Gastroesophageal sphincter (tissue), 4 donors: ENCODE results near the gene F2RL1. TPM values are rescaled to one million over a fixed set of nuclear protein-coding genes. Genes with fewer than 3 reads are reported as not detected.
"Not testable (repeated sequence)": the region's sequence is repeated elsewhere in the genome, so short reads cannot be mapped to it uniquely, and the experiment has no call there.

Experiments used
- ATAC-seq: fragments of 150-250 bp; one replicate; pipeline ENCODE4 v1.9.1; 2016; ENCODE audit warnings: mild to moderate bottlenecking, moderate library complexity
- H3K27ac ChIP-seq, 4 donors: fragments of 200-600 bp; sonication (generic) in 3 of 4; 1 replicate in 3 of 4; 2 replicates in 1 of 4; pipeline ENCODE4 v1.5.1; 2016 to 2019
- H3K27me3 ChIP-seq: fragments of 200-600 bp; sonication (generic); one replicate; pipeline ENCODE4 v1.5.1; 2019
- H3K36me3 ChIP-seq, 2 donors: fragments of 200-600 bp; sonication (generic); one replicate each; pipeline ENCODE4 v1.5.1; 2019; ENCODE audit warnings: control low read depth in 1 of 2
- H3K4me1 ChIP-seq, 3 donors: fragments of 200-600 bp; sonication (generic); 1 replicate in 2 of 3; 2 replicates in 1 of 3; pipeline ENCODE4 v1.5.1; 2016 to 2019; ENCODE audit warnings: control low read depth in 2 of 3
- H3K4me3 ChIP-seq, 2 donors: fragments of 200-600 bp; sonication (generic); one replicate each; pipeline ENCODE4 v1.5.1; 2019; ENCODE audit warnings: mild to moderate bottlenecking in 1 of 2, moderate library complexity in 1 of 2
- H3K9me3 ChIP-seq, 3 donors: fragments of 200-600 bp; sonication (generic); one replicate each; pipeline ENCODE4 v1.5.1; 2017 to 2019; ENCODE audit warnings: control low read depth in 2 of 3
- EP300 ChIP-seq: sonication (generic); formaldehyde crosslinking; IDR thresholded peaks from one replicate; pipeline ENCODE4 v1.6.1; 2017; ENCODE audit warnings: antibody characterized with exemption, mild to moderate bottlenecking
- POLR2A ChIP-seq, 2 donors: fragments of 450-650 bp; IDR thresholded peaks; one replicate each; pipeline ENCODE4 v1.6.1; 2017; ENCODE audit warnings: antibody characterized with exemption in 2 of 2, mild to moderate bottlenecking in 2 of 2, moderate library complexity in 1 of 2
- POLR2AphosphoS5 ChIP-seq: sonication (generic); formaldehyde crosslinking; IDR thresholded peaks from one replicate; pipeline ENCODE4 v1.6.1; 2017; ENCODE audit warnings: antibody characterized with exemption
- WGBS, 2 donors: methylation state at CpG; one replicate each; pipeline ENCODE4 v1.1.5; 2018; ENCODE audit warnings: low coverage in 1 of 2; 5-methylcytosine and 5-hydroxymethylcytosine counted together
- total RNA-seq, 4 donors: library from RNA; depleted of rRNA; stranded (reverse); fragments of >200 nt; gene quantifications; one replicate each; pipeline ENCODE4 v1.1.0, GENCODE V29; 2016
- TF ChIP-seq, protein P1 (sequence below), 4 experiments: fragments of 200-600 bp in 2 of 4; fragments of 450-650 bp in 2 of 4; sonication (generic) in 1 of 4; IDR thresholded peaks; one replicate each; pipeline ENCODE4 v1.5.1; 2017 to 2019; ENCODE audit warnings: antibody characterized with exemption in 4 of 4, mild to moderate bottlenecking in 2 of 4, moderate library complexity in 2 of 4

The F2RL1 gene
- total RNA-seq, 4 donors from 2014 or later: 0.50 to 3.4 (median 0.81) TPM; not detected in 1

- WGBS, 2 donors: 73 to 76% methylated on average over 2 to 3 of the region's 4 CpGs
- H3K27ac ChIP-seq: no peak overlapping the region
- H3K9me3 ChIP-seq: peaks cover 0 to 15% (median 0%) of the 10 kb centered on the region in 3 donors
- H3K36me3 ChIP-seq: no peaks in the 10 kb centered on the region
- no peak overlapping the region for H3K4me3 ChIP-seq
- no peak for ATAC-seq
- peaks cover 53% of the 10 kb centered on the region for H3K27me3 ChIP-seq
- TF ChIP-seq, protein P1, sequence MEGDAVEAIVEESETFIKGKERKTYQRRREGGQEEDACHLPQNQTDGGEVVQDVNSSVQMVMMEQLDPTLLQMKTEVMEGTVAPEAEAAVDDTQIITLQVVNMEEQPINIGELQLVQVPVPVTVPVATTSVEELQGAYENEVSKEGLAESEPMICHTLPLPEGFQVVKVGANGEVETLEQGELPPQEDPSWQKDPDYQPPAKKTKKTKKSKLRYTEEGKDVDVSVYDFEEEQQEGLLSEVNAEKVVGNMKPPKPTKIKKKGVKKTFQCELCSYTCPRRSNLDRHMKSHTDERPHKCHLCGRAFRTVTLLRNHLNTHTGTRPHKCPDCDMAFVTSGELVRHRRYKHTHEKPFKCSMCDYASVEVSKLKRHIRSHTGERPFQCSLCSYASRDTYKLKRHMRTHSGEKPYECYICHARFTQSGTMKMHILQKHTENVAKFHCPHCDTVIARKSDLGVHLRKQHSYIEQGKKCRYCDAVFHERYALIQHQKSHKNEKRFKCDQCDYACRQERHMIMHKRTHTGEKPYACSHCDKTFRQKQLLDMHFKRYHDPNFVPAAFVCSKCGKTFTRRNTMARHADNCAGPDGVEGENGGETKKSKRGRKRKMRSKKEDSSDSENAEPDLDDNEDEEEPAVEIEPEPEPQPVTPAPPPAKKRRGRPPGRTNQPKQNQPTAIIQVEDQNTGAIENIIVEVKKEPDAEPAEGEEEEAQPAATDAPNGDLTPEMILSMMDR (IDR thresholded peaks at IDR 0.05): no peak
- TF ChIP-seq POLR2AphosphoS5 (no peak), POLR2A (IDR thresholded peaks at IDR 0.05) (no peak), EP300 (no peak)
- H3K4me1 ChIP-seq: peaks cover 0 to 16% (median 5%) of the 10 kb centered on the region in 3 donors
Measured at GRCh38 chr5:76821136-76821535, 2.3 kb downstream of the F2RL1 start.

GRCh38 chr5:76822105-76822731 is 3.4 kb downstream of the F2RL1 start:
- not testable (repeated sequence) for H3K27ac ChIP-seq, H3K4me3 ChIP-seq, H3K36me3 ChIP-seq, ATAC-seq
- Histone ChIP-seq H3K4me1 (peaks cover 0 to 16% (median 5%) of the 10 kb centered on the region in 3 donors), H3K27me3 (peaks cover 53% of the 10 kb centered on the region), H3K9me3 (peaks cover 0 to 15% (median 0%) of the 10 kb centered on the region in 3 donors)
- 73% methylated on average over 4 to 7 of the region's 7 CpGs for WGBS, 2 donors

- not testable (repeated sequence) for H3K36me3 ChIP-seq, H3K27ac ChIP-seq, H3K4me3 ChIP-seq, ATAC-seq, H3K4me1 ChIP-seq
- Histone ChIP-seq H3K9me3 (peaks cover 0 to 15% (median 0%) of the 10 kb centered on the region in 3 donors), H3K27me3 (peaks cover 13% of the 10 kb centered on the region)
Measured at GRCh38 chr5:76826416-76826815, 7.6 kb downstream of the F2RL1 start.

DNA sequence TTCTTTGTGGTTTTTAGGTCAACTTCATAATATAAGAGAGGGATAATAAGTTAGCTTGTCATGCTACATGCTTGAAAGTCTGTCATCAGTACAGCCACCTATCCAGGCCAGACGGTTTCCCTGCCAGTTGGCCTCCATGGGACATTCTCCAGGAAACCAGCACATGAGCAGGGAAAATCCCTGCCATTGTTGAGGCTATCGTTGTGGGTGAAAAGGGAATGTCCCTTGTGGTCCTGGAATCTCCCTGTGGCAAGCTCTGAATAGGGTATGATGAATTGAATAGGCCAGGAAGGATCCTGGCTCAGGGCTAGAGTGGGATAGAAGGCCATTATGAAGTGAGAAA is 12.3 kb downstream of the F2RL1 start:
- Histone ChIP-seq H3K27ac (no peak overlapping the region), H3K4me3 (no peak overlapping the region), H3K9me3 (no peaks in the 10 kb centered on the region), H3K36me3 (no peaks in the 10 kb centered on the region), H3K27me3 (no peaks in the 10 kb centered on the region), H3K4me1 (no peaks in the 10 kb centered on the region)
- no peak for TF ChIP-seq EP300
- TF ChIP-seq POLR2A (IDR thresholded peaks at IDR 0.05): no peak
- no peak for TF ChIP-seq POLR2AphosphoS5
- TF ChIP-seq, protein P1 (IDR thresholded peaks at IDR 0.05): no peak
- ATAC-seq: no peak
- 25 to 43% methylated on average over 2 of the region's 2 CpGs for WGBS, 2 donors

DNA sequence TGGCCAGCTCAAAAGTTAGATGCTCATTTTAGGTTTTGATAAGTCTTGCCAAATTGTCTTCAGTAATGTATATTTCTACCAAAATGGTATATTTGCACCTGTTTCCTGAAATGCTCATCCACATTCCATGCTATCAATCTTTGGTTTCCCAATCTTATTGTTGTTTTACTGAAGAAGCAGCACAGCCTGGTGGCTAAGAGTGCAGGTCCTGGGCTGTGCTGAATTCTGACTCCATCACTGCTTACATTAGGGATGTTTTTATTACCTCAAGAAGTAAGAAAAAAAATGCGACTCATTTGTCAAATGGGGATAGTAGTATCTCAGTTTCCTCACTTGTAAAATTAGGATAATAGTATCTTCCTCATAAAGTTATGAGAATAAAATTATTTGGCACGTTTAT is 17.4 kb downstream of the F2RL1 start:
- no peak for ATAC-seq
- H3K27ac ChIP-seq: no peak overlapping the region
- no peaks in the 10 kb centered on the region for H3K36me3 ChIP-seq
- TF ChIP-seq, protein P1 (IDR thresholded peaks at IDR 0.05): no peak
- TF ChIP-seq POLR2A (IDR thresholded peaks at IDR 0.05): no peak
- TF ChIP-seq POLR2AphosphoS5: no peak
- no peak for TF ChIP-seq EP300
- H3K4me1 ChIP-seq: no peaks in the 10 kb centered on the region
- no peaks in the 10 kb centered on the region for H3K9me3 ChIP-seq
- WGBS, 2 donors: 68 to 80% methylated on average over 2 of the region's 2 CpGs
- H3K27me3 ChIP-seq: no peaks in the 10 kb centered on the region
- no peak overlapping the region for H3K4me3 ChIP-seq

- no peak for ATAC-seq
- WGBS, 2 donors: 64 to 82% methylated on average over 2 to 4 of the region's 4 CpGs
- no peak for TF ChIP-seq EP300
- TF ChIP-seq POLR2AphosphoS5: no peak
- TF ChIP-seq, protein P1 (IDR thresholded peaks at IDR 0.05): no peak
- no peak for TF ChIP-seq POLR2A (IDR thresholded peaks at IDR 0.05)
Measured at GRCh38 chr5:76836585-76836984, 17.8 kb downstream of the F2RL1 start.

More at GRCh38 chr5:76836585-76836984, 17.8 kb downstream of the F2RL1 start:
- H3K4me1 ChIP-seq: no peaks in the 10 kb centered on the region
- no peaks in the 10 kb centered on the region for H3K9me3 ChIP-seq
- no peaks in the 10 kb centered on the region for H3K27me3 ChIP-seq
- H3K4me3 ChIP-seq: no peak overlapping the region
- H3K27ac ChIP-seq: no peak overlapping the region
- H3K36me3 ChIP-seq: no peaks in the 10 kb centered on the region
